ENCODE measurements around the gene ADH7. TPM values are rescaled to one million over a fixed set of nuclear protein-coding genes. Genes with fewer than 3 reads are reported as not detected.

The ADH7 gene
- total RNA-seq, 1 donor from 2014 or later: not detected

GRCh38 chr4:99411041-99411440, 24.1 kb downstream of the ADH7 start:
- Mint-ChIP-seq H3K4me1 (peaks cover 3% of the 10 kb centered on the region), H3K9me3 (no peaks in the 10 kb centered on the region), H3K36me3 (ENCODE audit: low read depth) (no peaks in the 10 kb centered on the region), H3K4me3 (no peak overlapping the region), H3K27me3 (ENCODE audit: low read depth) (peaks cover 4% of the 10 kb centered on the region), H3K27ac (ENCODE audit: unreplicated experiment) (no peak overlapping the region)
- TF ChIP-seq CTCF (conservative IDR thresholded peaks at IDR 0.05): no peak
- no peak for DNase-seq (ENCODE audit: low read depth, low spot score)

- H3K27me3 Mint-ChIP-seq (ENCODE audit: low read depth): peaks cover 4% of the 10 kb centered on the region
- DNase-seq (ENCODE audit: low read depth, low spot score): no peak
- H3K27ac Mint-ChIP-seq (ENCODE audit: unreplicated experiment): no peak overlapping the region
- H3K9me3 Mint-ChIP-seq: no peaks in the 10 kb centered on the region
- no peaks in the 10 kb centered on the region for H3K36me3 Mint-ChIP-seq (ENCODE audit: low read depth)
- no peak for TF ChIP-seq CTCF (conservative IDR thresholded peaks at IDR 0.05)
- no peaks in the 10 kb centered on the region for H3K4me1 Mint-ChIP-seq
- no peak overlapping the region for H3K4me3 Mint-ChIP-seq
Measured at GRCh38 chr4:99410075-99410474, 25.1 kb downstream of the ADH7 start.

GRCh38 chr4:99408346-99408745, 26.8 kb downstream of the ADH7 start:
- no peaks in the 10 kb centered on the region for H3K9me3 Mint-ChIP-seq
- H3K27ac Mint-ChIP-seq (ENCODE audit: unreplicated experiment): no peak overlapping the region
- H3K36me3 Mint-ChIP-seq (ENCODE audit: low read depth): no peaks in the 10 kb centered on the region
- no peak for DNase-seq (ENCODE audit: low read depth, low spot score)
- no peaks in the 10 kb centered on the region for H3K4me1 Mint-ChIP-seq
- no peak overlapping the region for H3K4me3 Mint-ChIP-seq
- TF ChIP-seq CTCF (conservative IDR thresholded peaks at IDR 0.05): no peak
- H3K27me3 Mint-ChIP-seq (ENCODE audit: low read depth): peaks cover 4% of the 10 kb centered on the region

- H3K4me1 Mint-ChIP-seq: no peaks in the 10 kb centered on the region
- TF ChIP-seq CTCF (conservative IDR thresholded peaks at IDR 0.05): peak; percentile 94
- H3K36me3 Mint-ChIP-seq (ENCODE audit: low read depth): no peaks in the 10 kb centered on the region
- H3K4me3 Mint-ChIP-seq: no peak overlapping the region
- peak; percentile 75 for DNase-seq (ENCODE audit: low read depth, low spot score)
- H3K27ac Mint-ChIP-seq (ENCODE audit: unreplicated experiment): no peak overlapping the region
- H3K27me3 Mint-ChIP-seq (ENCODE audit: low read depth): peaks cover 4% of the 10 kb centered on the region
- H3K9me3 Mint-ChIP-seq: no peaks in the 10 kb centered on the region
Measured at GRCh38 chr4:99405433-99406115, 29.6 kb downstream of the ADH7 start.

GRCh38 chr4:99404595-99405287, 30.4 kb downstream of the ADH7 start:
- Mint-ChIP-seq H3K36me3 (ENCODE audit: low read depth) (no peaks in the 10 kb centered on the region), H3K4me1 (no peaks in the 10 kb centered on the region), H3K27ac (ENCODE audit: unreplicated experiment) (no peak overlapping the region), H3K9me3 (no peaks in the 10 kb centered on the region), H3K4me3 (no peak overlapping the region), H3K27me3 (ENCODE audit: low read depth) (peaks cover 4% of the 10 kb centered on the region)
- TF ChIP-seq CTCF (conservative IDR thresholded peaks at IDR 0.05): no peak
- DNase-seq (ENCODE audit: low read depth, low spot score): no peak
